Measurements from ENCODE around the gene ZNF774. TPM values are rescaled to one million over a fixed set of nuclear protein-coding genes. Genes with fewer than 3 reads are reported as not detected.
A peak's percentile ranks its signal among the peaks of the same experiment; 100 is the strongest.
"Not testable (repeated sequence)": the region's sequence is repeated elsewhere in the genome, so short reads cannot be mapped to it uniquely, and the experiment has no call there.

ZNF774 gene
- 10 to 100 TPM in 1 of 2 donors, 1 to 10 TPM in 1; 7.5 to 10.5 TPM for total RNA-seq

GRCh38 chr15:90352107-90352893 is at the start of gene ZNF774:
Gene ZNF774 (plus strand): TSS chr15:90352284. CDS start chr15:90354661, 2,377 bp downstream.
- intact Hi-C loops (cut with DNase I), result no loop called here
- 1% methylated on average over 46 of the region's 53 CpGs for WGBS
- Histone ChIP-seq H3K27me3 (replicated peaks; ENCODE audit: insufficient read depth) (no peaks in the 10 kb centered on the region), H3K4me3 (peak within 1 kb of the TSS; percentile 79 to 92), H3K9me3 (no peaks in the 10 kb centered on the region), H3K27ac (peak within 1 kb of the TSS; percentile 65 to 69), H3K4me1 (replicated peaks) (no peaks in the 10 kb centered on the region), H3K36me3 (no peaks in the 10 kb centered on the region)
- TF ChIP-seq POLR2AphosphoS5 (IDR thresholded peaks at IDR 0.05) (peak; percentile 92), POLR2A (IDR thresholded peaks at IDR 0.05) (peak; percentile 91)
- TF ChIP-seq, protein P1, sequence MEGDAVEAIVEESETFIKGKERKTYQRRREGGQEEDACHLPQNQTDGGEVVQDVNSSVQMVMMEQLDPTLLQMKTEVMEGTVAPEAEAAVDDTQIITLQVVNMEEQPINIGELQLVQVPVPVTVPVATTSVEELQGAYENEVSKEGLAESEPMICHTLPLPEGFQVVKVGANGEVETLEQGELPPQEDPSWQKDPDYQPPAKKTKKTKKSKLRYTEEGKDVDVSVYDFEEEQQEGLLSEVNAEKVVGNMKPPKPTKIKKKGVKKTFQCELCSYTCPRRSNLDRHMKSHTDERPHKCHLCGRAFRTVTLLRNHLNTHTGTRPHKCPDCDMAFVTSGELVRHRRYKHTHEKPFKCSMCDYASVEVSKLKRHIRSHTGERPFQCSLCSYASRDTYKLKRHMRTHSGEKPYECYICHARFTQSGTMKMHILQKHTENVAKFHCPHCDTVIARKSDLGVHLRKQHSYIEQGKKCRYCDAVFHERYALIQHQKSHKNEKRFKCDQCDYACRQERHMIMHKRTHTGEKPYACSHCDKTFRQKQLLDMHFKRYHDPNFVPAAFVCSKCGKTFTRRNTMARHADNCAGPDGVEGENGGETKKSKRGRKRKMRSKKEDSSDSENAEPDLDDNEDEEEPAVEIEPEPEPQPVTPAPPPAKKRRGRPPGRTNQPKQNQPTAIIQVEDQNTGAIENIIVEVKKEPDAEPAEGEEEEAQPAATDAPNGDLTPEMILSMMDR (IDR thresholded peaks at IDR 0.05), result peak in 1 of 4 experiments; percentile 7
- DNase-seq (ENCODE audit: low spot score), result peak; percentile 95

GRCh38 chr15:90305355-90305754 is 46.7 kb upstream of the ZNF774 start:
- H3K27ac ChIP-seq; H3K4me3 ChIP-seq; DNase-seq (ENCODE audit: low spot score); H3K9me3 ChIP-seq; H3K36me3 ChIP-seq; H3K27me3 ChIP-seq (replicated peaks; ENCODE audit: insufficient read depth); H3K4me1 ChIP-seq (replicated peaks); intact Hi-C loops (cut with DNase I): not testable (repeated sequence)
- WGBS, result 94% methylated on average over 14 of the region's 14 CpGs

GRCh38 chr15:90305932-90306331 is 46.2 kb upstream of the ZNF774 start:
- Histone ChIP-seq H3K27ac (no peak overlapping the region), H3K27me3 (replicated peaks; ENCODE audit: insufficient read depth) (no peaks in the 10 kb centered on the region), H3K9me3 (no peaks in the 10 kb centered on the region), H3K4me1 (replicated peaks) (no peaks in the 10 kb centered on the region), H3K4me3 (no peak overlapping the region), H3K36me3 (no peaks in the 10 kb centered on the region)
- DNase-seq (ENCODE audit: low spot score), result no peak
- 85% methylated on average over 3 of the region's 3 CpGs for WGBS
- TF ChIP-seq, protein P1 (IDR thresholded peaks at IDR 0.05), result no peak
- TF ChIP-seq POLR2AphosphoS5 (IDR thresholded peaks at IDR 0.05) (no peak), POLR2A (IDR thresholded peaks at IDR 0.05) (no peak)
- intact Hi-C loops (cut with DNase I), result no loop called here

GRCh38 chr15:90306560-90306959 is 45.5 kb upstream of the ZNF774 start:
- no peaks in the 10 kb centered on the region for H3K4me1 ChIP-seq (replicated peaks)
- DNase-seq (ENCODE audit: low spot score), result no peak
- intact Hi-C loops (cut with DNase I), result no loop called here
- H3K27ac ChIP-seq, result no peak overlapping the region
- no peaks in the 10 kb centered on the region for H3K27me3 ChIP-seq (replicated peaks; ENCODE audit: insufficient read depth)
- 56% methylated on average over 6 of the region's 6 CpGs for WGBS
- TF ChIP-seq POLR2A (IDR thresholded peaks at IDR 0.05), result no peak
- TF ChIP-seq, protein P1 (IDR thresholded peaks at IDR 0.05), result no peak
- no peak for TF ChIP-seq POLR2AphosphoS5 (IDR thresholded peaks at IDR 0.05)
- no peaks in the 10 kb centered on the region for H3K9me3 ChIP-seq
- no peaks in the 10 kb centered on the region for H3K36me3 ChIP-seq
- no peak overlapping the region for H3K4me3 ChIP-seq

DNA sequence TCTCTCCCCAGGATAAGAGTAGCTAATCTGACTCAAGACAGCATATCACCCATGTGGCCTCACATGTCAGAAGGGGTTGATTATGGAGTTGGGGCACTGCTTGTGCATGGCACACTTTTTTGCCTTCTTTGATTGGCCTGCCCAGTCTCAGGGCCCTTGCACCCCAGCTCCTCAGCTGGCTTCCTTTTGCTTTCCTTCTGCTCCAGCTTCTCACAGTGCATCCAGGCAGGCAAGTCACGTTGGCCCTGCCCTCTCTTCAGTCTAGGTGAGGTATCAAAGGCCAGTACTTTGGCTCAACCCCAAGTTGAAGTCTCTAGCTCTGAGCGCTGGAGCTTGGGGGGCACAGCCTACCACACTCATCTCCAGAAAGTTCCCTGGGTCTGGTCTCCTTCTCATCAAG is 44.4 kb upstream of the ZNF774 start:
- H3K27ac ChIP-seq, result no peak overlapping the region
- no peaks in the 10 kb centered on the region for H3K27me3 ChIP-seq (replicated peaks; ENCODE audit: insufficient read depth)
- no peaks in the 10 kb centered on the region for H3K9me3 ChIP-seq
- DNase-seq (ENCODE audit: low spot score), result no peak
- no peaks in the 10 kb centered on the region for H3K36me3 ChIP-seq
- 90% methylated on average over 2 of the region's 2 CpGs for WGBS
- H3K4me1 ChIP-seq (replicated peaks), result no peaks in the 10 kb centered on the region
- H3K4me3 ChIP-seq, result no peak overlapping the region
- intact Hi-C loops (cut with DNase I), result no loop called here
- TF ChIP-seq, protein P1 (IDR thresholded peaks at IDR 0.05), result no peak
- TF ChIP-seq POLR2AphosphoS5 (IDR thresholded peaks at IDR 0.05), result no peak
- TF ChIP-seq POLR2A (IDR thresholded peaks at IDR 0.05), result no peak
